Chondrocyte (in vitro differentiated cells): ENCODE results near the gene PLA2G5. TPM values are rescaled to one million over a fixed set of nuclear protein-coding genes. Genes with fewer than 3 reads are reported as not detected.
"Not testable (repeated sequence)": the region's sequence is repeated elsewhere in the genome, so short reads cannot be mapped to it uniquely, and the experiment has no call there.

Experiments used
- DNase-seq: peaks from one replicate; pipeline ENCODE4 v3.0.0; 2021; ENCODE audit warnings: mixed read lengths, low spot score
- H3K27ac Mint-ChIP-seq: one replicate; pipeline ENCODE4 v1.8.0; 2021; ENCODE audit warnings: mild to moderate bottlenecking, moderate library complexity, mixed read lengths; ENCODE audit not compliant: unreplicated experiment
- H3K27me3 Mint-ChIP-seq: 2 replicates; pipeline ENCODE4 v1.8.0; 2021; ENCODE audit warnings: low read depth, mixed read lengths
- H3K36me3 Mint-ChIP-seq: 2 replicates; pipeline ENCODE4 v1.8.0; 2021; ENCODE audit warnings: low read depth, mixed read lengths
- H3K4me1 Mint-ChIP-seq: 2 replicates; pipeline ENCODE4 v1.8.0; 2021; ENCODE audit warnings: low read depth, mild to moderate bottlenecking, mixed read lengths
- H3K4me3 Mint-ChIP-seq: one replicate; pipeline ENCODE4 v1.8.0; 2021; ENCODE audit warnings: mild to moderate bottlenecking, moderate library complexity, mixed read lengths; ENCODE audit not compliant: unreplicated experiment
- H3K9me3 Mint-ChIP-seq: 2 replicates; pipeline ENCODE4 v1.8.0; 2021; ENCODE audit warnings: low read depth, mixed read lengths
- long read RNA-seq: library from polyadenylated mRNA; stranded (forward); transcript quantifications from one replicate; pipeline ENCODE4 v2.0.0, GENCODE V29; 2021
- total RNA-seq: library from RNA; stranded (reverse); gene quantifications from 3 replicates; pipeline ENCODE4 v1.2.1, GENCODE V29; 2021
- TF ChIP-seq, protein P1 (sequence below): fragments of 200-600 bp; sonication (generic); IDR thresholded peaks from 2 replicates; pipeline ENCODE4 v1.5.0; 2021; ENCODE audit warnings: antibody characterized with exemption, mild to moderate bottlenecking, moderate library complexity

PLA2G5 gene
- total RNA-seq, result not detected in 3 replicates
- long read RNA-seq, result 0 reads

GRCh38 chr1:20069874-20070273 is at the start of gene PLA2G5:
Gene PLA2G5 (plus strand): TSS chr1:20070194. CDS start chr1:20084831, 14,637 bp downstream.
- DNase-seq, result no peak
- TF ChIP-seq, protein P1, sequence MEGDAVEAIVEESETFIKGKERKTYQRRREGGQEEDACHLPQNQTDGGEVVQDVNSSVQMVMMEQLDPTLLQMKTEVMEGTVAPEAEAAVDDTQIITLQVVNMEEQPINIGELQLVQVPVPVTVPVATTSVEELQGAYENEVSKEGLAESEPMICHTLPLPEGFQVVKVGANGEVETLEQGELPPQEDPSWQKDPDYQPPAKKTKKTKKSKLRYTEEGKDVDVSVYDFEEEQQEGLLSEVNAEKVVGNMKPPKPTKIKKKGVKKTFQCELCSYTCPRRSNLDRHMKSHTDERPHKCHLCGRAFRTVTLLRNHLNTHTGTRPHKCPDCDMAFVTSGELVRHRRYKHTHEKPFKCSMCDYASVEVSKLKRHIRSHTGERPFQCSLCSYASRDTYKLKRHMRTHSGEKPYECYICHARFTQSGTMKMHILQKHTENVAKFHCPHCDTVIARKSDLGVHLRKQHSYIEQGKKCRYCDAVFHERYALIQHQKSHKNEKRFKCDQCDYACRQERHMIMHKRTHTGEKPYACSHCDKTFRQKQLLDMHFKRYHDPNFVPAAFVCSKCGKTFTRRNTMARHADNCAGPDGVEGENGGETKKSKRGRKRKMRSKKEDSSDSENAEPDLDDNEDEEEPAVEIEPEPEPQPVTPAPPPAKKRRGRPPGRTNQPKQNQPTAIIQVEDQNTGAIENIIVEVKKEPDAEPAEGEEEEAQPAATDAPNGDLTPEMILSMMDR, result no peak
- no peaks in the 10 kb centered on the region for H3K9me3 Mint-ChIP-seq

DNA sequence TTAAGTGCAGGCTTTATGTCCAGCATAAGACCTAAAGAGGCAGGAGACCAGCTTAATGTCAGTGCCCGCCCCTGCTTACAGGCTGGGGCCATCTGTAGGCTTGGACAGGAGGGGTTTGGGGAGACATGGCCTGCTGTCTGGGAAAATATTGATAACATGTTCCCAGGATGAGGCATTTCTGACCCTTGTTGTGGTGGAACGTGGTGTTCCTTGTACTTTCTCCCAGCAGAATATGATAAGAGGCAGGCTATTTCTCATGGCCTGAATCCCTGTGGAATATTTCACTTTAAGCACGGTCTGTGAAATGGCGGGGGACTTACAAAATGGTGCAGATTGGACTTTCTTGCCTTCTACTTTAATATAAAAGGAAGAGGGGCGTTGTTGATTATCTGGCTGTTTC is 41.9 kb upstream of the PLA2G5 start:
- peaks cover 23% of the 10 kb centered on the region for H3K9me3 Mint-ChIP-seq
- H3K4me3 Mint-ChIP-seq, result no peak overlapping the region
- no peak for DNase-seq
- H3K4me1 Mint-ChIP-seq, result no peaks in the 10 kb centered on the region
- no peak overlapping the region for H3K27ac Mint-ChIP-seq
- H3K36me3 Mint-ChIP-seq, result no peaks in the 10 kb centered on the region
- TF ChIP-seq, protein P1, result no peak
- peaks cover 13% of the 10 kb centered on the region for H3K27me3 Mint-ChIP-seq

More at GRCh38 chr1:20069874-20070273, at the start of gene PLA2G5:
- Mint-ChIP-seq H3K4me1 (no peaks in the 10 kb centered on the region), H3K27me3 (peaks cover 17% of the 10 kb centered on the region), H3K4me3 (no peak within 1 kb of the TSS), H3K27ac (no peak within 1 kb of the TSS), H3K36me3 (no peaks in the 10 kb centered on the region)

DNA sequence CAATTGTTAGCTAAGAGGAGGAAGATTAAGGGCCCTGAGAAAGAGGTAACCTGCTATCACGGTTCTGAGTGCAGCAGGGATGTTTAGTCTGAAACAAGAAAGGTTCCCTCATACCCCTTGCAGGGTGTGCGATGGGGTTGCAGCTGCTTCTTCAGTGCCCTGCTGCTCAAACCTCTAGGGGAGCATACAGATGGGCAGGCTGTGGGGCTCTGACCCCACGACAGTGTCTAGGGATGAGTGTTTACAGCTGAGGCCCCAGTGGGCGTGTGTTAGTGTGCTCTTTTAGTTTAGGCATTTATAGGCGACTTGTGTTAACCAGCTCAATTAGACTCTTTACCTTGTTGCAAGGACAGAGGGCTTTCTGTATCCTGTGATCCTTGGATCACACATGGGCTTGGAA is 41.3 kb upstream of the PLA2G5 start:
- TF ChIP-seq, protein P1, result no peak
- no peak overlapping the region for H3K4me3 Mint-ChIP-seq
- no peak overlapping the region for H3K27ac Mint-ChIP-seq
- no peaks in the 10 kb centered on the region for H3K36me3 Mint-ChIP-seq
- H3K27me3 Mint-ChIP-seq, result peaks cover 13% of the 10 kb centered on the region
- peaks cover 20% of the 10 kb centered on the region for H3K9me3 Mint-ChIP-seq
- no peaks in the 10 kb centered on the region for H3K4me1 Mint-ChIP-seq
- no peak for DNase-seq

DNA sequence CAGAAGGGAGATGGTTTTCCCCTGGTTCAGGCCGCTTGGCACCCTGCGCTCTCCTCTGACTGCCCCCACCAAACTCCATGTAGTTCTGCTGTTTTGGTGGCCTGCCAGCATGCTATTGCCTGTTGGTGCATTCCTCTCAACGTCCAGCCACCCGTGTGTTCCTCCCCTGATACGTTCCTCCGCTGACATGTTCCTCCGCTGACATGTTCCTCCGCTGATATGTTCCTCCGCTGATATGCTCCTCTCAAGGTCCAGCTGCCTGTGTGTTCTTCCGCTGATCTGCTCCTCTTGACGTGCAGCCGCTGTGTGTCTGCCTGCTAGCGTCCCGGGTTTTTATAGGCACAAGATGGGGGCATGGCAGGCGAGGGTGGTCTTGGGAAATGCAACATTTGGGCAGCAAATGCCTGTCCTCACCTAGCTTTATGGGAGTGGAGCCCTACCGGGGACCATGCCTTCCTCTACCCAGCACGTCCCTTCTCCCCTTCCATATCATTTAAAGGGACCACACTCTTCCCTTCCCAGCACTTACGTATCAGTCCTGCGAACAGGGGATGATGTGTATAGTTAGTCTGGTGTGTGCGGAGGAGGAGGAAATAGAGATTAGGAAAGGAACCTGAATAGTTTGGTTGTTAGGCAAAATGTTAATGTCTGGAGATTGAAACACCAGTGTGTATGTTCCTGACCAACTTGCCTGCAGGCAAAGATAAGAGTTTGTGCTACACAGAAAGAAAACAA is 40.6 kb upstream of the PLA2G5 start:
- H3K27me3 Mint-ChIP-seq, result peaks cover 15% of the 10 kb centered on the region
- TF ChIP-seq, protein P1, result no peak
- no peak overlapping the region for H3K27ac Mint-ChIP-seq
- H3K9me3 Mint-ChIP-seq, result peaks cover 14% of the 10 kb centered on the region
- no peaks in the 10 kb centered on the region for H3K36me3 Mint-ChIP-seq
- no peak overlapping the region for H3K4me3 Mint-ChIP-seq
- DNase-seq, result no peak
- H3K4me1 Mint-ChIP-seq, result no peaks in the 10 kb centered on the region

DNA sequence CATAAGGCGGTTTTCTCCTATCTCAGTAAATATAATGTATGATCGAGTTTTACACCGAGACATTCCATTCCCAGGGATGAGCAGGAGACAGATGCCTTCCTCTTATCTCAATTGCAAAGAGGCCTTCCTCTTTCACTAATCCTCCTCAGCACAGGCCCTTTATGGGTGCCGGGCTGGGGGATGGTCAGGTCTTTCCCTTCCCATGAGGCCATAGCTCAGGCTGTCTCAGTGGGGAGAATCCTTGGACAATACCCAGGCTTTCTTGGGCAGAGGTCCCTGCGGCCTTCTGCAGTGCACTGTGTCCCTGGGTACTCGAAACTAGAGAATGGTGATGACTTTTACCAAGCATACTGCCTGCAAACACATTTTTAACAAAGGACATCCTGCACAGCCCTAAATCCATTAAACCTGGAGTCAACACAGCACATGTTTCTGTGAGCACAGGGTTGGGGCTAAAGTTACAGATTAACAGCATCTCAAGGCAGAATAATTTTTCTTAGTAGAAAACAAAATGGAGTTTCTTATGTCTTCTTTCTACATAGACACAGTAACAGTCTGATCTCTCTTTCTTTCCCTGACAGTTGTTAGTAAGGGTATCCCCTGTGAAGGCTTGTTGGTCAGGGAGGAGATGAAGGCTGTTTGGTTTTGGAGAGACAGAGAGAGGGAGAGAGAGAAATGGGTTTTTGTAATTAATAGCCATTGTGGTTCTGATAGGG is 39.4 kb upstream of the PLA2G5 start:
- H3K4me3 Mint-ChIP-seq, H3K27ac Mint-ChIP-seq, H3K36me3 Mint-ChIP-seq, DNase-seq, H3K4me1 Mint-ChIP-seq: not testable (repeated sequence)
- Mint-ChIP-seq H3K9me3 (peaks cover 13% of the 10 kb centered on the region), H3K27me3 (peaks cover 18% of the 10 kb centered on the region)
